Measurements from ENCODE around the gene NCBP3. TPM values are rescaled to one million over a fixed set of nuclear protein-coding genes. Genes with fewer than 3 reads are reported as not detected.

The NCBP3 gene
- total RNA-seq, 1 experiment from 2014 or later: 58.5 TPM

GRCh38 chr17:3810019-3810418 lies 36.0 kb downstream of the NCBP3 start:
- Histone ChIP-seq H2AFZ (no peak overlapping the region), H3K36me3 (ENCODE audit: low read depth) (peaks cover 16% of the 10 kb centered on the region; the same call in 1 of the 2 replicates), H3K9me2 (ENCODE audit: insufficient read depth) (no peaks in the 10 kb centered on the region), H3K4me1 (replicated peaks; ENCODE audit: insufficient read depth) (peaks cover 8% of the 10 kb centered on the region; the same call in 1 of the 2 replicates), H3K4me2 (no peak overlapping the region), H4K20me1 (ENCODE audit: insufficient read depth) (no peaks in the 10 kb centered on the region), H3K27me3 (ENCODE audit: insufficient read depth, low read depth) (no peaks in the 10 kb centered on the region), H3K79me2 (ENCODE audit: low read depth) (no peaks in the 10 kb centered on the region), H3K27ac (no peak overlapping the region), H3K4me3 (no peak overlapping the region), H3F3A (ENCODE audit: insufficient read depth, low read depth) (no peaks in the 10 kb centered on the region; the same call in 1 of the 2 replicates), H3K9me3 (ENCODE audit: insufficient read depth, low read depth) (no peaks in the 10 kb centered on the region)
- DNase-seq: no peak
- ChIA-PET POLR2A (ENCODE audit: unreplicated experiment) (no interaction called here), CTCF (interaction anchor here (0.6 kb wide), 1 partner anchor 12 kb away, joined by 4 read pairs; no protein-coding TSS in a partner anchor)
- TF ChIP-seq EZH2 (IDR thresholded peaks at IDR 0.05; ENCODE audit: low read depth) (no peak), CTCF (conservative IDR thresholded peaks at IDR 0.05) (no peak)
- no TSS peak for BruUV-seq (replicated peaks)
- intact Hi-C loops (cut with micrococcal nuclease; ENCODE audit: unreplicated experiment): no loop called here

- TF ChIP-seq CTCF (conservative IDR thresholded peaks at IDR 0.05): no peak
- no peak for TF ChIP-seq EZH2 (IDR thresholded peaks at IDR 0.05; ENCODE audit: low read depth)
- H4K20me1 ChIP-seq (ENCODE audit: insufficient read depth): no peaks in the 10 kb centered on the region
- no peak overlapping the region for H2AFZ ChIP-seq
- H3K36me3 ChIP-seq (ENCODE audit: low read depth): peaks cover 16% of the 10 kb centered on the region; the same call in 1 of the 2 replicates
- H3K4me2 ChIP-seq: no peak overlapping the region
- H3K4me3 ChIP-seq: no peak overlapping the region
- intact Hi-C loops (cut with micrococcal nuclease; ENCODE audit: unreplicated experiment): no loop called here
- peak overlapping the region; percentile 20 for H3K27ac ChIP-seq
- H3F3A ChIP-seq (ENCODE audit: insufficient read depth, low read depth): no peaks in the 10 kb centered on the region; the same call in 1 of the 2 replicates
- no peaks in the 10 kb centered on the region for H3K27me3 ChIP-seq (ENCODE audit: insufficient read depth, low read depth)
- ChIA-PET POLR2A (ENCODE audit: unreplicated experiment) (no interaction called here), CTCF (no interaction called here)
- no peaks in the 10 kb centered on the region for H3K9me3 ChIP-seq (ENCODE audit: insufficient read depth, low read depth)
- BruUV-seq (replicated peaks): no TSS peak
- H3K4me1 ChIP-seq (replicated peaks; ENCODE audit: insufficient read depth): peaks cover 8% of the 10 kb centered on the region; the same call in 1 of the 2 replicates
- no peaks in the 10 kb centered on the region for H3K79me2 ChIP-seq (ENCODE audit: low read depth)
- DNase-seq: no peak
- no peaks in the 10 kb centered on the region for H3K9me2 ChIP-seq (ENCODE audit: insufficient read depth)
Measured at GRCh38 chr17:3809135-3809534, 36.9 kb downstream of the NCBP3 start.

- H3K27ac ChIP-seq: 0 out of 2 replicates have a peak overlapping the region, but pooled peaks have one; percentile 20
- POLR2A ChIA-PET (ENCODE audit: unreplicated experiment): interaction anchor here (0.6 kb wide), 1 partner anchor 1138 kb away, joined by 5 read pairs; no protein-coding TSS in a partner anchor
- TF ChIP-seq CTCF (conservative IDR thresholded peaks at IDR 0.05) (no peak), EZH2 (IDR thresholded peaks at IDR 0.05; ENCODE audit: low read depth) (no peak)
Measured at GRCh38 chr17:3808701-3809100, 37.3 kb downstream of the NCBP3 start.

More at GRCh38 chr17:3808701-3809100, 37.3 kb downstream of the NCBP3 start:
- TSS peak; percentile 5 for BruUV-seq (replicated peaks)
- H3K4me2 ChIP-seq: no peak overlapping the region
- H3K4me1 ChIP-seq (replicated peaks; ENCODE audit: insufficient read depth): peaks cover 8% of the 10 kb centered on the region; the same call in 1 of the 2 replicates
- H2AFZ ChIP-seq: no peak overlapping the region
- peaks cover 16% of the 10 kb centered on the region; the same call in 1 of the 2 replicates for H3K36me3 ChIP-seq (ENCODE audit: low read depth)
- no peak overlapping the region for H3K4me3 ChIP-seq
- no peaks in the 10 kb centered on the region for H3K9me3 ChIP-seq (ENCODE audit: insufficient read depth, low read depth)
- H3K9me2 ChIP-seq (ENCODE audit: insufficient read depth): no peaks in the 10 kb centered on the region
- H3F3A ChIP-seq (ENCODE audit: insufficient read depth, low read depth): no peaks in the 10 kb centered on the region; the same call in 1 of the 2 replicates
- H3K27me3 ChIP-seq (ENCODE audit: insufficient read depth, low read depth): no peaks in the 10 kb centered on the region
- DNase-seq: no peak
- no peaks in the 10 kb centered on the region for H3K79me2 ChIP-seq (ENCODE audit: low read depth)
- CTCF ChIA-PET: no interaction called here
- H4K20me1 ChIP-seq (ENCODE audit: insufficient read depth): no peaks in the 10 kb centered on the region
- intact Hi-C loops (cut with micrococcal nuclease; ENCODE audit: unreplicated experiment): no loop called here
